Activated T-helper 9 cell treated with anti-CD3 and anti-CD28 coated beads, Interleukin-2, amount 50 U/mL, for 16 hours (primary cell): ENCODE measurements around the gene ADAMTS13.

ENCODE experiments used
- DNase-seq: peaks from one replicate; pipeline ENCODE4 v3.0.0-alpha.2; 2020; ENCODE audit warnings: low read depth

ADAMTS13 gene

GRCh38 chr9:133490865-133491655, 68.9 kb downstream of the ADAMTS13 start:
- DNase-seq, result no peak

DNA sequence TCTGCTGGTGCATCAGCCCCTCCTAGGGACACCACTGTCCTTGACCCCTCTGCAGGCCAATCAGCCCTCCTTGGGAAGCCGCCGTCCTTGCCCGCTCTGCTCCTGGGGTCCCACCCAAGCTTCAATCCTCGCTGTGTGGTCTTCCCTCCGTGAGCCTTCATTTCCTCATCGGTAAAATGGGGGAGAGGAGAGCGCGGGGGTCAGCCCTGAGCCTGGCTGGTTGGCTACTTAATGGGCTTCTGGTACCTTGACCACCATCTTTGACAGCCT, 69.4 kb downstream of the ADAMTS13 start:
- no peak for DNase-seq

GRCh38 chr9:133492061-133493021, 70.2 kb downstream of the ADAMTS13 start:
- no peak for DNase-seq

DNA sequence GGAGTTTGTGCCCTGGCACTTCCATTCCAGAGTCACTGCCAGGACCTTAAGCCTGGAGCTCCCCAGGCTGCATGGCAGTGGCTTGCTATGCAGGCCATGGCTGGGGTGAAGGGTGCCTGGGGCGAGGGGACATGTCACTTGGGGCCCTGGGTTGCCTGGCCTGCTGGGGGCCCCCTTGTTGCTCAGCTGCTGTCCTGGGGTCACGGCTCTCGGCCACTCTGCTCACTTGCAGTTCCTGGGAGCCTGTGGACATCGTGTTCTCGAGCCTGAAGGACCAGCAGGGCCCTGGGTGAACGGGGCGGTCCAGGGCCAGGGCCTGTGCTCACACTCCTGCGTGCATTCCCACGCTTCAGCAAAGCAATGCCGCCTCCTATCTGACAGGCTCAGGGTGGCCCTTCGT, 71.3 kb downstream of the ADAMTS13 start:
- DNase-seq, result no peak

- no peak for DNase-seq
Measured at GRCh38 chr9:133493845-133494540, 71.8 kb downstream of the ADAMTS13 start.

GRCh38 chr9:133494636-133495326, 72.6 kb downstream of the ADAMTS13 start:
- DNase-seq, result no peak

DNA sequence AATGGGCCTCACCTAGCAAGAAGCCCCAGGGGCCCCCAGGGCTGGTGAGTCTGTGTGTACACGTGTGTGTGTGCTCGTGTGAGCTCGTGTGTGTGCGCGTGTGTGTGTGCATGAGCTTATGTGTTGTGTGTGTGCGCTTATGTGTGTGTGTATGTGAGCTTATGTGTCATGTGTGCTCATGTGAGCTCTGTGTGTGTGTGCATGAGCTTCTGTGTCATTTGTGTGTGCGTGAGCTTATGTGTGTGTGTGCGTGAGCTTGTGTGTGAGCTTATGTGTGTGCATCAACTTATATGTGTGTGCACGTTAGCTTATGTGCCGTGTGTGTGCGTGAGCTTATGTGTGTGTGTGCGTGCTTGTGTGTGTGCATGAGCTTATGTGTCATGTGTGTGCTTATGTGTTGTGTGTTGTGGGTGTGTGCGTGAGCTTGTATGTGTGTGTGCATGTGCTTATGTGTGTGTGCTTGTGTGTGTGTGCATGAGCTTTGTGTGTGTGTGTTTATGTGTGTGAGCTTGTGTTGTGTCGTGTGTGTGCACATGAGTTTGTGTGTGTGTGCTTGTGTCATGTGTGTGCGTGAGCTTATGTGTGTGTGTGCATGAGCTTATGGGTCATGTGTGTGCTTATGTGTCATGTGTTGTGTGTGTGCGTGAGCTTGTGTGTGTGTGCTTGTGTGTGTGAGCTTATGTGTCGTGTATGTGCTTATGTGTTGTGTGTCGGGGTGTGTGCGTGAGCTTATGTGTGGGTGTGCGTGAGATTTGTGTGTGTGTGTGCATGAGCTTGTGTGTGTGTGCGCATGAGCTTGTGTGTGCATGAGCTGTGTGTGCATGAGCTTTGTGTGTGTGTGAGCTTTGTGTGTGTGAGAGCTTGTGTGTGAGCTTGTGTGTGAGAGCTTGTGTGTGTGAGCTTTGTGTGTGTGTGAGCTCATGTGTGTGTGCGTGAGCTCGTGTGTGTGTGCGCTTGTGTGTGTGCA, 73.4 kb downstream of the ADAMTS13 start:
- no peak for DNase-seq

- no peak for DNase-seq
Measured at GRCh38 chr9:133496861-133497842, 75.0 kb downstream of the ADAMTS13 start.

- no peak for DNase-seq
Measured at GRCh38 chr9:133499132-133499891, 77.1 kb downstream of the ADAMTS13 start.

- no peak for DNase-seq
Measured at GRCh38 chr9:133499892-133500270, 77.7 kb downstream of the ADAMTS13 start.

- no peak for DNase-seq
Measured at GRCh38 chr9:133502112-133502511, 79.9 kb downstream of the ADAMTS13 start.

GRCh38 chr9:133505186-133505830, 83.1 kb downstream of the ADAMTS13 start:
- no peak for DNase-seq

- no peak for DNase-seq
Measured at GRCh38 chr9:133505901-133506652, 83.9 kb downstream of the ADAMTS13 start.

GRCh38 chr9:133506653-133507038, 84.5 kb downstream of the ADAMTS13 start:
- no peak for DNase-seq

GRCh38 chr9:133507246-133507965, 85.2 kb downstream of the ADAMTS13 start:
- DNase-seq, result no peak

GRCh38 chr9:133508046-133508445, 85.9 kb downstream of the ADAMTS13 start:
- no peak for DNase-seq
